Measurements from ENCODE around the gene SLC1A1.
"Not testable (repeated sequence)": the region's sequence is repeated elsewhere in the genome, so short reads cannot be mapped to it uniquely, and the experiment has no call there.

The SLC1A1 gene

GRCh38 chr9:4581861-4582565 is 91.7 kb downstream of the SLC1A1 start:
- DNase-seq = no peak

GRCh38 chr9:4583001-4583400 is 92.7 kb downstream of the SLC1A1 start:
- no peak for DNase-seq

- no peak for DNase-seq
Observed at GRCh38 chr9:4584636-4585035, 94.4 kb downstream of the SLC1A1 start.

GRCh38 chr9:4585135-4585534 is 94.9 kb downstream of the SLC1A1 start:
- DNase-seq = no peak

- no peak for DNase-seq
Observed at GRCh38 chr9:4588721-4589120, 98.5 kb downstream of the SLC1A1 start.

GRCh38 chr9:4590430-4591122 is 100.3 kb downstream of the SLC1A1 start:
- no peak for DNase-seq

- DNase-seq = no peak
Observed at GRCh38 chr9:4591123-4591500, 100.8 kb downstream of the SLC1A1 start.

- DNase-seq = no peak
Observed at GRCh38 chr9:4592295-4592694, 102.0 kb downstream of the SLC1A1 start.

- no peak for DNase-seq
Observed at GRCh38 chr9:4592886-4593285, 102.6 kb downstream of the SLC1A1 start.

- DNase-seq = no peak
Observed at GRCh38 chr9:4594545-4594944, 104.3 kb downstream of the SLC1A1 start.

- DNase-seq = no peak
Observed at GRCh38 chr9:4594994-4595393, 104.7 kb downstream of the SLC1A1 start.

GRCh38 chr9:4596165-4596922 is 106.1 kb downstream of the SLC1A1 start:
- no peak for DNase-seq

GRCh38 chr9:4600368-4600767 is 110.1 kb downstream of the SLC1A1 start:
- no peak for DNase-seq

- DNase-seq = no peak
Observed at GRCh38 chr9:4603830-4604229, 113.6 kb downstream of the SLC1A1 start.

- DNase-seq = peak; percentile 70 to 84
Observed at GRCh38 chr9:4604678-4605095, 114.4 kb downstream of the SLC1A1 start.

- not testable (repeated sequence) for DNase-seq
Observed at GRCh38 chr9:4606033-4606432, 115.8 kb downstream of the SLC1A1 start.

GRCh38 chr9:4614627-4615026 is 124.4 kb downstream of the SLC1A1 start:
- DNase-seq = no peak

GRCh38 chr9:4615251-4615650 is 125.0 kb downstream of the SLC1A1 start:
- DNase-seq = no peak

GRCh38 chr9:4615778-4616177 is 125.5 kb downstream of the SLC1A1 start:
- no peak for DNase-seq

GRCh38 chr9:4617752-4618151 is 127.5 kb downstream of the SLC1A1 start:
- DNase-seq = no peak

- DNase-seq = no peak
Observed at GRCh38 chr9:4618700-4619099, 128.4 kb downstream of the SLC1A1 start.

- DNase-seq = no peak
Observed at GRCh38 chr9:4620057-4620765, 129.9 kb downstream of the SLC1A1 start.

GRCh38 chr9:4620881-4621555 is 130.8 kb downstream of the SLC1A1 start:
- no peak for DNase-seq

Data from NCI-H2081 (cell line).